H1 (cell line): ENCODE data around the gene MCCC1.

Experiments
- CHD2 ChIP-seq: IDR thresholded peaks from 2 replicates; pipeline ENCODE4 v1.6.1; 2012; ENCODE audit warnings: low read length, improper control_type of control experiment
- EGR1 ChIP-seq: IDR thresholded peaks from 2 replicates; pipeline ENCODE4 v1.6.1; 2011; ENCODE audit warnings: low read depth, low read length, borderline replicate concordance
- EZH2 ChIP-seq: fragments of 200-600 bp; sonication (generic); IDR thresholded peaks from 2 replicates; pipeline ENCODE4 v1.7.1; 2012; ENCODE audit warnings: low read depth, mild to moderate bottlenecking, moderate library complexity, low read length, inconsistent platforms; ENCODE audit not compliant: severe bottlenecking
- HDAC2 ChIP-seq, 2 experiments: fragments of 300-600 bp in 1 of 2; sonication (generic) in 1 of 2; IDR thresholded peaks; 2 replicates each; pipeline ENCODE4 v1.6.1; 2011 to 2012; ENCODE audit warnings: low read depth in 2 of 2, low read length in 2 of 2, mild to moderate bottlenecking in 2 of 2, moderate library complexity in 2 of 2, borderline replicate concordance in 1 of 2, inconsistent platforms in 1 of 2
- JUN ChIP-seq: IDR thresholded peaks from 2 replicates; pipeline ENCODE4 v1.6.1; 2011; ENCODE audit warnings: low read depth, mild to moderate bottlenecking, improper control_type of control experiment, low read length
- MAX ChIP-seq: IDR thresholded peaks from 2 replicates; pipeline ENCODE4 v1.6.1; 2012; ENCODE audit warnings: inconsistent platforms
- POLR2A ChIP-seq, 2 experiments: IDR thresholded peaks; 1 replicate in 1 of 2; 2 replicates in 1 of 2; pipeline ENCODE4 v1.6.1; 2011; ENCODE audit warnings: low read depth in 2 of 2, low read length in 2 of 2, mild to moderate bottlenecking in 2 of 2; ENCODE audit errors: control extremely low read depth in 1 of 2
- POLR2AphosphoS5 ChIP-seq: IDR thresholded peaks from 2 replicates; pipeline ENCODE4 v1.6.1; 2011; ENCODE audit warnings: low read depth, low read length
- YY1 ChIP-seq: IDR thresholded peaks from 2 replicates; pipeline ENCODE4 v1.6.1; 2011; ENCODE audit warnings: low read depth, mild to moderate bottlenecking, low read length
- TF ChIP-seq, protein P1 (sequence below), 3 experiments: IDR thresholded peaks; 1 replicate in 2 of 3; 2 replicates in 1 of 3; pipeline versions ENCODE4 v1.5.1 to v1.6.1; 2011; ENCODE audit warnings: low read length in 3 of 3, mild to moderate bottlenecking in 3 of 3, inconsistent platforms in 2 of 3, low read depth in 1 of 3, moderate library complexity in 1 of 3; ENCODE audit not compliant: insufficient read depth in 1 of 3; ENCODE audit errors: control extremely low read depth in 1 of 3

DNA sequence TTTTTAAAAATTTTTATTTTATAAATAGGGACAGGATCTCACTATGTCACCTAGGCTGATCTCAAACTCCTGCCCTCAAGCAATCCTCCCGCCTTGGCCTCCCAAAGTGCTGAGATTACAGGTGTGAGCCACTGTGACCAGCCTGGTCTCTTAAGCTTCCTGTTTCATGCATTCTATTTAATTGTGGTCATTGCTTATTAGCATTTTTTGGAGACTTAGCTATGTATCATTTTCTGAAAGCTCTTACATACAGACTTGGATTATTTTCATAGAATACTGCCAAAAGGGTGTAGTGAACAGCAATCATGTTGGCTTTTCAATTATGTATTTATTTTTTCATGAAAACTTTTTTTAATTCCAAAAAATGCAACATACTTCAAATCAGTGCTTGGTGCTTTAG, 67.5 kb downstream of the MCCC1 start:
- TF ChIP-seq EZH2 (no peak), HDAC2 (IDR thresholded peaks at IDR 0.05; ENCODE audit: borderline replicate concordance in 1 of 2, low read depth in 2 of 2, low read length in 2 of 2) (no peak), POLR2AphosphoS5 (no peak), CHD2 (no peak), MAX (no peak), YY1 (no peak), POLR2A (IDR thresholded peaks at IDR 0.05; ENCODE audit: control extremely low read depth in 1 of 2, low read depth in 2 of 2, low read length in 2 of 2) (no peak), JUN (no peak), EGR1 (no peak)
- TF ChIP-seq, protein P1, sequence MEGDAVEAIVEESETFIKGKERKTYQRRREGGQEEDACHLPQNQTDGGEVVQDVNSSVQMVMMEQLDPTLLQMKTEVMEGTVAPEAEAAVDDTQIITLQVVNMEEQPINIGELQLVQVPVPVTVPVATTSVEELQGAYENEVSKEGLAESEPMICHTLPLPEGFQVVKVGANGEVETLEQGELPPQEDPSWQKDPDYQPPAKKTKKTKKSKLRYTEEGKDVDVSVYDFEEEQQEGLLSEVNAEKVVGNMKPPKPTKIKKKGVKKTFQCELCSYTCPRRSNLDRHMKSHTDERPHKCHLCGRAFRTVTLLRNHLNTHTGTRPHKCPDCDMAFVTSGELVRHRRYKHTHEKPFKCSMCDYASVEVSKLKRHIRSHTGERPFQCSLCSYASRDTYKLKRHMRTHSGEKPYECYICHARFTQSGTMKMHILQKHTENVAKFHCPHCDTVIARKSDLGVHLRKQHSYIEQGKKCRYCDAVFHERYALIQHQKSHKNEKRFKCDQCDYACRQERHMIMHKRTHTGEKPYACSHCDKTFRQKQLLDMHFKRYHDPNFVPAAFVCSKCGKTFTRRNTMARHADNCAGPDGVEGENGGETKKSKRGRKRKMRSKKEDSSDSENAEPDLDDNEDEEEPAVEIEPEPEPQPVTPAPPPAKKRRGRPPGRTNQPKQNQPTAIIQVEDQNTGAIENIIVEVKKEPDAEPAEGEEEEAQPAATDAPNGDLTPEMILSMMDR (IDR thresholded peaks at IDR 0.05; ENCODE audit: control extremely low read depth in 1 of 3, insufficient read depth in 1 of 3, low read depth in 1 of 3, low read length in 3 of 3) = no peak
